HuH-7 (cell line): ENCODE measurements around the gene IRAK3.
"Not testable (repeated sequence)": the region's sequence is repeated elsewhere in the genome, so short reads cannot be mapped to it uniquely, and the experiment has no call there.

Experiments
- DNase-seq: peaks from one replicate; pipeline ENCODE4 v3.0.0; 2011; ENCODE audit warnings: low spot score

The IRAK3 gene

GRCh38 chr12:66217342-66217917 is 28.4 kb downstream of the IRAK3 start:
- DNase-seq = no peak

GRCh38 chr12:66228462-66228861 is 39.4 kb downstream of the IRAK3 start:
- no peak for DNase-seq

DNA sequence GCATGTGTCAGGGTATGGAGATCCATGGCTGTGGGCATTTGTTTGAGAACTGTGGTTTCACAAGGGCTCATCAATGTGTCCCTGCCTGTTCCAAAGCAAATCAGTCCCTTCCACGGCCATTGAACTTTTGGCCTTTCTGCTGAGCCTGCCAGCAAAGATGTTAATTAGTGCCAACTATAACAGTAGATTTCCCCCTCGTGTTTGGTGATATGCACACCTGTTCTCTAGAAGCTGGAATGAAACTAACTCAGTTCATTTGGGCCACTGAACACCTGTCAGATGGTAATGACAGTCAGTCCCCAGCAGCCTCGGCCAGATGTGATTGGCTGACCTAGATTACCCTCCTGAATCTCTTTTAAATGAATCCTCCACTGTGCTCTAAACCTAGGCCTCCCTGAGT is 43.2 kb downstream of the IRAK3 start:
- DNase-seq = no peak

DNA sequence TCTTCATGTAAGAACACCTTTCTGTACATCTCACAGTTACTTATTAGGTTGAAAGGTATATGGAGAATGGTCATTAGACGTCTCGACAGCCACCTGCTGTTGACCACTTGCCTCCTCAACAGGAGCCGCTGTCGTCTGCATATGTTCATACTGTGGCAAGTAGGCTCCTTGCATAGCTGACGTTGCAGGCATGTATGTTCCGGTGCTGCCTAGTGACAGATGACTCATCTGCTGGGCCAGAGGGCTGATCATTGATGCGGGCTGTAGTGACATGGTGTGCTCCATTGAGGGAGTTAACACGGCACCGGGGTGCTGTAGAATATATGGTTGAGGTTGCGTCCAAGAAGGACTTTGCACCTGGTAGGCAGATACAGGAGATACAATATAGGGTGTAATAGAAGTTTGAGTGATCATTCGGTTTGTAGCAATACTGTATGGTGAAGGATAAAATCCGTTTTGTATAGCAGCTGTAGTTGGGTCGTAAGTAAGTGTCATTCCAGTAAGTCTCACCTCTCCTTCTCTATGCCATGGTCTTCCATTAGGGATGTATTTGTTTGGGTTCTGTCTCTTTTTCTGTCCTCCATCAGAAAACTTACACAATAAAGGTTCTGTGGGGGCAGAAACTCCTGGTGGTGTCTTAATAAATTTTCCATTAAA is 45.2 kb downstream of the IRAK3 start:
- DNase-seq = not testable (repeated sequence)

- peak; percentile 40 for DNase-seq
Observed at GRCh38 chr12:66234773-66235625, 46.0 kb downstream of the IRAK3 start.

- no peak for DNase-seq
Observed at GRCh38 chr12:66235626-66236281, 46.7 kb downstream of the IRAK3 start.

DNA sequence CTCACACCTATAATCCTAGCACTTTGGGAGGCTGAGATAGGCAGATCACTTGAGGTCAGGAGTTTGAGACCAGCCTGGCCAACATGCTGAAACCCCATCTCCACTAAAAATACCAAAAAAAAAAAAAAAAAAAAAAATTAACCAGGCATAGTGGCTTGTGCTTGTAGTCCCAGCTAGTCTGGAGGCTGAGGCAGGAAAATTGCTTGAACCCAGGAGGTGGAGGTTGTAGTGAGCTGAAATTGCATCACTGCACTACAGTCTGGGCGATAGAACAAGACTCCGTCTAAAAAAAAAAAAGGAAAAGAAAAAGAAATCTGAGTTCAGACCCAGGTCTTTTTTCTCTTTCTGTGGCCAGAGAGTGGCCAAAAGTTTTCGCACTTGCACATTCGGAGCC is 47.3 kb downstream of the IRAK3 start:
- DNase-seq = not testable (repeated sequence)

DNA sequence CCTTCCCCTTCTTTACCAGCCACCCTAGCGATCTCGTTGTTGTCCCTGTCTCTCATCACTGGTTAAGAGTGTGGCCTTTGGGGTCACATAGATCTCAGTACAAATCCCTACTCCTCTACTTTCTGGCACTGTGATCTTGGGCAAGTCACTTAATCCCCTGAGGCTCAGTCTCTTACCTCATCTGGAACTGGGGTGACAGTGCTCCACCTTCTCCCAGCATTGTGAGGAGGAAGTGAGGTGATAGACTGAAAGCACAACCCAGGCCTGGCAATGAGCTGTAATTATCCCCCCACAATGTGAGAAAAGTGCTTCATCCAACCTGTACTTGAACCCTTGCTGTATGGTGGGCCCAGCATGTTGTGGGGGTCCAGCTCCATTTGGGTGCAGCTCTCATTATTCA is 48.0 kb downstream of the IRAK3 start:
- DNase-seq = no peak

DNA sequence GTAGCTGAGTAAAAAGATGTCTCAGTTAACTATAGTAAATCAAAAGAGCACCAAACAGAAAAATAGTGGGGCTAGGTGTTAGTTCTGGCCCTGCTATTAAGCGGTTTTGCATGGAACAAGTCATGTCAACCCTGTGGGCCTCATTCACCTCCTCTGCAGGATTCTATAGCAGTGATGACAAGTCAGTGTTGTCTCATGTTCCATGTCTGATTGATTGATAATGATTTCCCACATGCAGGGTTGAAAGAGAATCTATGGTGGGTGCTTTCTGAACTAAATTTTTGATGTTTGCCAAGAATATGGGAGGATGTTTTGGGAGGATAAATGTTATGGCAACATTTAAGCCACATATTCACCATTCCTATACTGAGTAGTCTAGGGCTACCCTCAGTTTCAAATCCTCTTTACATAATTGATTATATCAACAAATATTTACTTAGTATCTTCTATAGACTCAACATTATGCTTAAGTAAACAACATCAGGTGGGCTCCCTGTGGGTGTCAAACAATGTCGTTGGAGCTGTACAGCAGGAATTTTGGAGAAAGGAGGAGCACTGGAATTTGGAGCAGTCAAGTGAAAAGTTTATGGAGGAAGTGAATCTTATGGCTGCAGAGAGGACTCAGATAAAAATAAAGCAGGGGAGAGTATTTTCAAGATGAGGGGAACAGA is 48.6 kb downstream of the IRAK3 start:
- no peak for DNase-seq

DNA sequence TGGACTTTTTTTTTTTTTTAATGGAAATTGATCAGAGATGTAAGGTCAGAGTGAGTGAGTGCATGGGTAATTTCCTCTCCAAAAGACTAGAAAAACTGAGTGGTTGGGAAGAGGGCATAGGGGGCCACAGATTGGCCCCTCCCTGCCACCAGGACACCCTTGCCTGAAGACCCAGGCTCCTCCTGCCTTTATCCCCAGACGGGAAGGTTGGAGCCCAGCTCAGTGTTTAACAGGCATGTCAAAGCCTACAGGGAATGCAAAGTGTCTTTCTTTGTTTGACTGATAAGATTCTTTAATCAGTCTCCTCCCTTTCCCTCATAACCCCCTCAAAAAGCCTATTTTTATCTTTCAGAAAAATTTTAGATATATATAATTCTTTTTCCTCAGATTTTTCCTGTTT is 50.3 kb downstream of the IRAK3 start:
- DNase-seq = no peak

DNA sequence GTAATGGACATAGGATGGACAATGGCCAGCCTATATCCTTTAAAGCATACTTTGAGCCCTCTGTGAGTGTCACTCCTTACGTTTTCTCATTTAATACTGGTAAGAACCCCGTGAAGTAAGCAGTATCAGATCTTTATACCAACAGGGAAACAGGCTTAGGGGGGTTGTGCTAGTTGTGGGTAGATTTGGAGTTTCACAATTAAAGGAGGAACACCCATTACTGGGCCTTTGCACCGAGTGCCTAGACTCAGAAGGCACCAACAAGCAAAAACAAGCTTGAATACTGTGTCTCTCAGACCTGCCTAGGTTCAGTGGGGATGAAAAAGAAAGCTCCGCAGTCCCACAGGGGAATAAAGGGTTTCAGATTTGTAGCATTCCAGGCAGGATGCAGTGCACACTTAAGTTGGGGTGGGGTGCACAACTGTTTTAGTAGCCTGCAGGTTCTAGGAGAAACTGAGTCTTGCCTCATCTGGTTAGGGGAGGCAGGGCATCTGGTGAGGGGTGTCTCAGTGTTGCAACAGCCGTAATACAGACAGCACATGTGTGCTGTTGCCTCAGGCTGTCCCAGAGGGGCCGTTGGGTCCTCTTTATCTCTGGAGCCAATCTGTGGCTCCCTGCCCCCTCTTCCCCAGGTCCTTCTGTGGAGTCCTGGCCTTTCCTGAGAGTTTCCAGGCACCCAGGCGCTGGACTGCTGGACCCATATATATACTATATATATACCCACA is 51.2 kb downstream of the IRAK3 start:
- no peak for DNase-seq

GRCh38 chr12:66241061-66242043 is 52.3 kb downstream of the IRAK3 start:
- DNase-seq = peak; percentile 47

DNA sequence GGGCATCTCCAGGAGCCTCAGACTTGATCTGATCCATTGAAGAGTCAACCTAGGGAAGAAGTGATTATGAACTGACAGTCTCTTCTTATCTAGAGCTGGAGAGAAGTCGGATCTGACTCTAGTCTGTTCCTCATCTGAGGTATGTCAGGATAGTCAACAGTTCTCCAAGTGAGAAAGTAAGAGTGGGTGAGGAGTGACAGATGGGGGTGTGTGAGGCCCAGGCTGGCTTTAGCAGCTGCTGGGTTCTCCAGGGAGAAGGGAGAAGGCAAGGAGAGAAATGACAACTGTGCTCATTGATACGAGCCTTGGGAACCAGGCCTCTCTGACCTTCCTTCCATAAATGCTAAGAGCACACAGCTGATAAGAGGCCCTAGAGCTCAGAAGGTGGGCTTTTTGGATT is 53.3 kb downstream of the IRAK3 start:
- no peak for DNase-seq

- no peak for DNase-seq
Observed at GRCh38 chr12:66243911-66244310, 54.9 kb downstream of the IRAK3 start.

DNA sequence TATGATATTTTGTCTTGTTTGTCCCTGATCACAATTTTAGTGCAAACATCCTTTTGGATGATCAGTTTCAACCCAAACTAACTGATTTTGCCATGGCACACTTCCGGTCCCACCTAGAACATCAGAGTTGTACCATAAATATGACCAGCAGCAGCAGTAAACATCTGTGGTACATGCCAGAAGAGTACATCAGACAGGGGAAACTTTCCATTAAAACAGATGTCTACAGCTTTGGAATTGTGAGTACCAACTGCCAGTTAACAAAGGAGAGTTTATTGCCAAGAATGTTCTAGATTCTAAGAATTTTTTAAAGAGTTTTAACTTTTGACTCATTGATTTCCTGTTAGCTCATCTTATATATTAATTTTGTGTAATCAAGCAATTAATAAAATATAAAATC is 55.4 kb downstream of the IRAK3 start:
- DNase-seq = no peak

DNA sequence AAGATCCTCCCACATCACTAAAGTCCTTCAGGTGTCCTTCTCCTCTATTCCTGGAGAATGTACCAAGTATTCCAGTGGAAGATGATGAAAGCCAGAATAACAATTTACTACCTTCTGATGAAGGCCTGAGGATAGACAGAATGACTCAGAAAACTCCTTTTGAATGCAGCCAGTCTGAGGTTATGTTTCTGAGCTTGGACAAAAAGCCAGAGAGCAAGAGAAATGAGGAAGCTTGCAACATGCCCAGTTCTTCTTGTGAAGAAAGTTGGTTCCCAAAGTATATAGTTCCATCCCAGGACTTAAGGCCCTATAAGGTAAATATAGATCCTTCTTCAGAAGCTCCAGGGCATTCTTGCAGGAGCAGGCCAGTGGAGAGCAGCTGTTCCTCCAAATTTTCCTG is 58.7 kb downstream of the IRAK3 start:
- DNase-seq = no peak

- DNase-seq = no peak
Observed at GRCh38 chr12:66251049-66251448, 62.0 kb downstream of the IRAK3 start.

DNA sequence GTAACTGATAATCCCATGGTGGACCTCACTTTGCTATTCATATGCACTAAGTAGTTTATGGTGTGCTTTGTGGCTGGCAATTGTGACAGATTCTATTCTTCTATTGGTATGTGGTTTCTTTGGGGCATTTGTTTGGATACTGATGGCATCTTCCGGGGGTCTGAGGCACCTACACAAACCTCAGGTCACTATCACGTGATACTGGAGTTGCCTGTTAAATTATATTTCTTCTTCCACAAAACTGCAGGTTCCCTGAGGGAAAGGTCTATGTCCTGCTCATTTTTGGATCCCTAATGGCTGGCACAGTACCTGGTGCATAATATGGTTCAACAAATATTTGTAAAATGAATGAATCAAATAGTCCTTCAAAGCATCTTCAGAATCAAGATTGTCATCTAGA is 63.8 kb downstream of the IRAK3 start:
- DNase-seq = no peak

DNA sequence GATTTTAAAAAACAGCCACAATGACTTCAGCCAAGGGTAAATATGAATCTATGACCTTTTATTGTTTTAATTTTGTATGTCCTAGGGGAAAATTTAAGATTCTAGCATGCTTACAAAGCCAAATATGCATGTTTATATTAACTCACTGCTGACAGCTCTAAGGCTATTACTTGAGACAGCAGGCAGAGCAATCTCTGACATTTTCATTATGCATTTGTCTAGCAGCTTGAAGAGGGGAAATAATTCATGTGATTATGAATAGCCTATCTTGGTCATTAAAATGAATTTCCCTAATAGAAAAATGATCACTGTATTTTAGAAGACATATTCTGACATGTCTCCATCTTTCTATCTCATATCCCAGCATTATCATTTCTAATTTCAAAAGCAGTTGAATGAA is 66.7 kb downstream of the IRAK3 start:
- DNase-seq = no peak

DNA sequence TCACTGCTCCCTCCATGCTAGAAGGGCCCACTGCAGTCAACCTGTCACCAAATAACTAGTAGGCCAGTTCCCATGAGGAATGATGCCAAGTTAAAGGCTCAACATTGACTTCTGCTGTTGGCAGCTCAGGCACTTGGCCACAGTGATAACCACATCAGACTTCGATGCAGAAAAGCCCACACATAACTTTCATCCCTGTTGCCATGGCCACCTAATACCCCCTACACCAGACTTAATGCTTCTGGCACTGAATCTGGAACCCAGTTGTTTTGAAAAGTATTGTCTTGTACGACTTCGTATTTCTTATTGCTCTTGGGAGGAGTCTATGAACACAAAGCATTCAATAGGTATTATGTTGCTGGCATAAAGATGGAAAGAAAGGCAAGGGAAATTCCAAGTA is 69.0 kb downstream of the IRAK3 start:
- no peak for DNase-seq
